ENCODE results near the gene AMELY.
"Not testable (repeated sequence)": the region's sequence is repeated elsewhere in the genome, so short reads cannot be mapped to it uniquely, and the experiment has no call there.

Gene AMELY, protein sequence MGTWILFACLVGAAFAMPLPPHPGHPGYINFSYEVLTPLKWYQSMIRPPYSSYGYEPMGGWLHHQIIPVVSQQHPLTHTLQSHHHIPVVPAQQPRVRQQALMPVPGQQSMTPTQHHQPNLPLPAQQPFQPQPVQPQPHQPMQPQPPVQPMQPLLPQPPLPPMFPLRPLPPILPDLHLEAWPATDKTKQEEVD

DNA sequence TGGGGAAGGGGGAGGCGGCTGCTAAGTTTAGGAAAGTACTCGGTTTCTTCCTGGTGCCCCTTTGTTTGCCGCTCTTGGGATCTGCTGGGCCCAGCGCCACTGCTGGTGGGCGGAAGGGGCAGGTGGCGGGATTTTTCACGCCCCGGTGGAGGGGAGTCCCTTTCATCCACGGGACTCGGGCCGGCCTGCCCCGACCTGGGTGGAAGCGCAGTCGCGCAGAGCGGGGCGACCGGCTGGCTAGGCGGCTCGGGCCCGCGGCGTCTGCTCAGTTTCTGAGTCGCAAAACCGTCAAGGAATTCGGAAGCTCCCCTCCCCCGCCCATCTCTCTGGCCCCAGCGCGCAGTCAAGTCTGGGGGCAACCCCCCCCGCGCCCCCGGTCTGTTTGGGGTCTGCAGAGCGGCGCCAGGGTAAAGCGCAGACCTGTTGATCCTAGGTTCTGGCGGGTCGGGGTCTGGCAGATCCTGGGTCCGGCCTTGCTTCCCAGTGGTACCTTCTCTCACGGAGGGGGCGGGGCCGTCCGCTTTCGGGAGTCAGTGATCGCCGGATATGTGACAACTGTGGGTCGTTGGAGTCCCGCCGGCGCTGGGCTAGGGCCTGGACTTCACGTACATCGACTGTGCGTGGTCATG lies at the start of gene AMELY:
AMELY (minus strand) TSS at position 500 of the 629 bp plus-strand sequence. CDS start 39,144 bp downstream, outside the sequence.
- no peaks in the 10 kb centered on the region for H3K4me1 Mint-ChIP-seq
- no peak for ATAC-seq (replicated peaks)
- no peak for DNase-seq
- no peak within 1 kb of the TSS for H3K27ac Mint-ChIP-seq
- H3K4me3 Mint-ChIP-seq: peak within 1 kb of the TSS in 1 of 2 donors; percentile 47
- H3K36me3 Mint-ChIP-seq: no peaks in the 10 kb centered on the region
- peaks cover 0 to 19% of the 10 kb centered on the region in 2 donors for H3K27me3 Mint-ChIP-seq
- H3K9me3 Mint-ChIP-seq: no peaks in the 10 kb centered on the region

DNA sequence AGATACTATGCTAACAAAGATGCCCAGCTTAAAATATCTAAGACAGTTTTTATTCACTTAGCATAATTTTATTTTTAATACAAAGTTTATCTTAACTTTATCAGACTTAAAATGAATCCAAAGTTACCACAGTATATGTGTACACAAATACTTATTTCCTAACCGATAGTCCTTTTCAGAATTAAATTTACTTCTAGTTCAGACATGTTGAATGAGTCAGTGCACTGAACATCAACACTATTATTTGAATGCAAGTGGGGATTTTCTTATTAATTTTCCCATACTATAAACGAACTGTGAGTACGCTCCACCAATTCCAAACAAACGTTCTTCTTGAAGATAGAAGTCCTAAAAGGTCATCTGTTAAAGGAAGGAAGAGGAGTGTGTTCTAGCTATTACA lies 38.4 kb upstream of the AMELY start:
- ATAC-seq (replicated peaks) (no peak), DNase-seq (no peak)
- no peaks in the 10 kb centered on the region for H3K9me3 Mint-ChIP-seq
- H3K27ac Mint-ChIP-seq: no peak overlapping the region
- H3K36me3 Mint-ChIP-seq: no peaks in the 10 kb centered on the region
- H3K27me3 Mint-ChIP-seq: no peaks in the 10 kb centered on the region
- H3K4me3 Mint-ChIP-seq: no peak overlapping the region
- H3K4me1 Mint-ChIP-seq: no peaks in the 10 kb centered on the region

DNA sequence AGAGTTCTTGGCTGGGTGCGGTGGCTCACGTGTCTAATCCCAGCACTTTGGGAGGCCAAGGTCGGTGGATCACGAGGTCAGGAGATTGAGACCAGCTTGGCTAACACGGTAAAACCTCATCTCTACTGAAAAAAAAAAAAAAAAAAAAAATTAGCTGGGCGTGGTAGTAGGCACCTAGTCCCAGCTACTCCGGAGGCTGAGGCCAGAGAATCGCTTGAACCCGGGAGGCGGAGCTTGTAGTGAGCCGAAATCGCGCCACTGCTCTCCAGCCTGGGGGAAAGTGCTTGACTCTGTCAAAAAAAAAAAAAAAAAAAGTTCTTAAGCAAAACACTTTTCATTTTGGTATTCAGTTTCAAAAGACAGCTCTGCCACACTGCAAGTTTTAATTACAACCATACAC lies 36.8 kb upstream of the AMELY start:
- Mint-ChIP-seq H3K36me3 (no peaks in the 10 kb centered on the region), H3K4me1 (no peaks in the 10 kb centered on the region), H3K27ac (no peak overlapping the region), H3K4me3 (no peak overlapping the region), H3K9me3 (no peaks in the 10 kb centered on the region), H3K27me3 (no peaks in the 10 kb centered on the region)
- no peak for DNase-seq
- no peak for ATAC-seq (replicated peaks)

DNA sequence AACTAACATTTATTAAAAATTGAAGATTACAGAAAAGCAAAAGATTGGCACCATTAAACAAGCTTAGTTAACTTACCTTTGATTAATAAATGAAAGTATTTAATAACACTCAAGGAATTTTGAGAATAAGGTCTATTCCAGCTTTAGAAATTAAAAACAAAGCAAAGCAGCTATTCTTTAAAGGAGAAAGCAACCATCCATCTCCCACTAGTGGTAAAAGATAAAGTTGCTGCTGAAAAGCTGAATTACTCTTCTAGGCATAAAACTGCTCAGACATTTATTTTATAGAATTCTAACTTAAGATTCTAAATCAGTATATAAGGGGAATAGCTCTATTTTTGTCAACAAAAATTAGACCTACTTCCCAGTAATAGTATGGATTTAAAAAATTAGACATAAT lies 36.1 kb upstream of the AMELY start:
- Mint-ChIP-seq H3K27me3 (no peaks in the 10 kb centered on the region), H3K4me3 (no peak overlapping the region), H3K9me3 (no peaks in the 10 kb centered on the region), H3K4me1 (no peaks in the 10 kb centered on the region), H3K27ac (no peak overlapping the region), H3K36me3 (no peaks in the 10 kb centered on the region)
- ATAC-seq (replicated peaks) (no peak), DNase-seq (no peak)

DNA sequence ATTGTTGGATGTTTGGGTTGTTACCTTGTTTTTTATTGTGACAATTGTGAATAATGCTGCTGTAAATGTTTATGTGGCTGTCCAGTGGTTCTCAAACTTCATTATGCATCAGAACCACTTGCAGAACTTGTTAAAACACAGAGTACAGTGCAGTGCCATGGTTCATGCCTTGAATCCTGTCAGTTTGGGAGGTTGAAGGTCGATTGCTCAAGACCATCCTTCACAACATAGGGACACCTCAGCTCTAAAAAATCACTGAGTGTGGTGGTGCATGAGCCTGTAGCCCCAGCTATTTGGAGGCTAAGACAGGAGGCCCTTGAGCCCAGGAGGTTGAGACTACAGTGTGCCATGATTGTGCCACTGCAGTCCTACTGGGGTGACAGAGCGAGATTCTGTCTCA lies 23.9 kb upstream of the AMELY start:
- Mint-ChIP-seq H3K4me1 (no peaks in the 10 kb centered on the region), H3K36me3 (no peaks in the 10 kb centered on the region), H3K27ac (no peak overlapping the region), H3K27me3 (no peaks in the 10 kb centered on the region), H3K4me3 (no peak overlapping the region), H3K9me3 (no peaks in the 10 kb centered on the region)
- no peak for DNase-seq
- no peak for ATAC-seq (replicated peaks)

DNA sequence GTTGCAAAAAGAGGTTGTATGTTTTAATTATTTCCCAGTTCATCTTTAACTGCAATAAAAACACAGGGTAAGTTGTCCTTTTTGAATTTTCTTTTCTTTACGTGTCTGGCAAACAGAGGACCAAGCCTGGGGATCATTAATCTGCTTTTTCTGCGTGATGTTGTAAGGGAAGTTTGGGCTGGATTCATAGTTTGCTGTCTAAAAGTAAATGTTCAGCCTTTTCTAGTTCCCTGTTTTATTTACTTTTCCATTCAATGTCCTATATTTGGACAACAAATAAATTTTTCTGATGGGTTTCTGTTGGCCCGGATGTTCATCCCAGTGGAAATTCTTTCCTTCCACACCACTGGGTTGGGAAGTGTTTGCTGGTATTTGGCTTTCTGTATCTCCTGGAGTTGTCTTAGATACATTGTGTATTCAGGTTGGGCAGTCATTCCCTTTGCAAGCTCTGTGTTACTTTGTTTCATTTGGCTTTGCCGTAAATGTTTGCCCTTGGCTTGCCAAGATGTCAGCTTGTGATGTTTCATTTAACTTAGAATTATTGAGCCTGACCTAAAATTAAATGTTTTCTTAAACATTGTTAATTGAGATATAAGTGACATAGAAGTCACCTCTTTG lies 20.3 kb upstream of the AMELY start:
- H3K4me1 Mint-ChIP-seq: no peaks in the 10 kb centered on the region
- H3K4me3 Mint-ChIP-seq: no peak overlapping the region
- no peak overlapping the region for H3K27ac Mint-ChIP-seq
- ATAC-seq (replicated peaks): no peak
- DNase-seq: no peak
- no peaks in the 10 kb centered on the region for H3K36me3 Mint-ChIP-seq
- H3K9me3 Mint-ChIP-seq: no peaks in the 10 kb centered on the region
- no peaks in the 10 kb centered on the region for H3K27me3 Mint-ChIP-seq

DNA sequence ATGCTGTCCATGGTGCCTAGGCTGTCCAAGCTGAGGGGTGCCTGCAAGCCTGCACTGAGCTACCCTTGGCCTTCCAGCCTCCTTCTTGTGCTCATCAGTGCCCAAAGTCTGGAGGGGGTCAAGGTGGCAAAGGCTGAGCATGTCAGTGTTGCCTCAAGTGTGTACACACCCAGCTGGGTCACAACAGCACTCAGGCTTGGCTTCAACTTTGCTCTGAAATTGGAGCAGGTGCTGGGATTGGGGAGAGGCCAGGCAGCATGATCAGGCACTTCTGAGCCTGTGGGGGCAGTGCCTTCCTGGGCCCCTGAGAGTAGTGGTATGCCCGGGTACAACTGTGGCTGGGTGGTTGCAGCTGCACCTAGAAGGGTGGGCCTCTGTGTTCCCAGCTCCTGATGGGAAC lies 17.7 kb upstream of the AMELY start:
- Mint-ChIP-seq H3K4me1 (no peaks in the 10 kb centered on the region), H3K36me3 (no peaks in the 10 kb centered on the region), H3K27ac (no peak overlapping the region), H3K27me3 (no peaks in the 10 kb centered on the region), H3K9me3 (no peaks in the 10 kb centered on the region), H3K4me3 (no peak overlapping the region)
- ATAC-seq (replicated peaks) (no peak), DNase-seq (no peak)

DNA sequence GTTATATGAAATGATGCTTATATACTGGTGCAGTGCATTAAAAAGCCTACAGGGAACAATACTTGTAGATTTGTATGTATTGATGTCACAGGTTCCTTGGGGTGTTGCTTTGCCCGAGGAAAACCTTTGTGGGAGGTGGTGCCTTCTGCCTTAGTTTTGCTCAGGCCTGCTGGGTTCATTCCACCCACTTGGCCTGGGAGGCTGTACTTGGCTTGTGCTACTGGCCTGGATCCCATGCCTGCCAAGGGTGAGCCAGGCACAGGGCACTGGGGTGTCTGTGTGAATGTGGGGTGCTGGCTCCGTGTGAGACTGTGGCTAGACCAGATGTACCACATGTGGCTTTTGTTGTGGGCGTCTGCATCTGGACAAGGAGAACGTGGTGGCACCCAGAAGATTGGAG lies 16.7 kb upstream of the AMELY start:
- no peaks in the 10 kb centered on the region for H3K4me1 Mint-ChIP-seq
- no peaks in the 10 kb centered on the region for H3K9me3 Mint-ChIP-seq
- no peaks in the 10 kb centered on the region for H3K36me3 Mint-ChIP-seq
- no peak overlapping the region for H3K4me3 Mint-ChIP-seq
- ATAC-seq (replicated peaks): no peak
- H3K27me3 Mint-ChIP-seq: no peaks in the 10 kb centered on the region
- DNase-seq: no peak
- H3K27ac Mint-ChIP-seq: no peak overlapping the region

DNA sequence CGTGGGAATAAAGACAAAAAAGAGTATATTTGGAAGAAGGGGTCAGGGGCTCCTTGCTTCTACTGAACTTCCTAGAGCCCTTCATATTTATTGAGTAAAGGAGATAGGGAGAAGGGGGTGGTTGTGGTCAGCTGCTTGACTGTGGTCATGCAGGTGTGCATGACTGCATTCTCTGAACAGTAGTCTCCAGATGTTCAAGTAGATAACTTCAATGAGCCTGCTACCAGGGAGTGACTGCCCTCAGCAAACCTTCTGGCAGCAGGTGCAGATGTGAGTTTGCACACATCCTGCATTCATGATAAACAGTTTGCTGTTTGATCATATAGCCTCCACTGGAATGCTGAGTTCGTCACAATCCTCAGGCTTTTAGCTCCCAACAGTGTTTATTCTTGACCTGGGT lies 9.5 kb upstream of the AMELY start:
- Mint-ChIP-seq H3K4me1 (no peaks in the 10 kb centered on the region), H3K36me3 (no peaks in the 10 kb centered on the region), H3K9me3 (peaks cover 0 to 3% of the 10 kb centered on the region in 2 donors), H3K4me3 (no peak overlapping the region), H3K27ac (no peak overlapping the region), H3K27me3 (no peaks in the 10 kb centered on the region)
- ATAC-seq (replicated peaks) (no peak), DNase-seq (no peak)

DNA sequence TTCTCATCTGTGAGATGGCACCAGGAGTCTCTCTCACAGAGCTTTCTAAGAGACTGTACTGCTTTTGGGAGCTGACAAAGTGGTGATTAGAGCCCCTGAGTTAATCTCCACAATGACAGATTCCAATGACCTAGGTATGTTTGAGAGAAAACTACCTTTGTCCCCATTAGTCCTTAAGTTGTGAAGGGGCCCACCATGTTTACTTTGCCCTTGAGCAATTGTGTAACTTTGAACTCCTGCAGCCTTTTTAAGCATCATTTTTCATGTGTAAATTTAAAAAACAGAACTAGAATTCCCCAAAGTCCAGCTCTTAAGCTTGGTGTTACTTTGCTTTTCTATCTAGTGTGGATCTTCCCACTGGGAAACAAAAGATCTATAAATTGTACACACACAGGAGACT lies 1.8 kb upstream of the AMELY start:
- no peak for ATAC-seq (replicated peaks)
- peaks cover 0 to 19% of the 10 kb centered on the region in 2 donors for H3K27me3 Mint-ChIP-seq
- H3K27ac Mint-ChIP-seq: no peak overlapping the region
- no peak overlapping the region for H3K4me3 Mint-ChIP-seq
- no peak for DNase-seq
- H3K9me3 Mint-ChIP-seq: no peaks in the 10 kb centered on the region
- no peaks in the 10 kb centered on the region for H3K4me1 Mint-ChIP-seq
- H3K36me3 Mint-ChIP-seq: no peaks in the 10 kb centered on the region

DNA sequence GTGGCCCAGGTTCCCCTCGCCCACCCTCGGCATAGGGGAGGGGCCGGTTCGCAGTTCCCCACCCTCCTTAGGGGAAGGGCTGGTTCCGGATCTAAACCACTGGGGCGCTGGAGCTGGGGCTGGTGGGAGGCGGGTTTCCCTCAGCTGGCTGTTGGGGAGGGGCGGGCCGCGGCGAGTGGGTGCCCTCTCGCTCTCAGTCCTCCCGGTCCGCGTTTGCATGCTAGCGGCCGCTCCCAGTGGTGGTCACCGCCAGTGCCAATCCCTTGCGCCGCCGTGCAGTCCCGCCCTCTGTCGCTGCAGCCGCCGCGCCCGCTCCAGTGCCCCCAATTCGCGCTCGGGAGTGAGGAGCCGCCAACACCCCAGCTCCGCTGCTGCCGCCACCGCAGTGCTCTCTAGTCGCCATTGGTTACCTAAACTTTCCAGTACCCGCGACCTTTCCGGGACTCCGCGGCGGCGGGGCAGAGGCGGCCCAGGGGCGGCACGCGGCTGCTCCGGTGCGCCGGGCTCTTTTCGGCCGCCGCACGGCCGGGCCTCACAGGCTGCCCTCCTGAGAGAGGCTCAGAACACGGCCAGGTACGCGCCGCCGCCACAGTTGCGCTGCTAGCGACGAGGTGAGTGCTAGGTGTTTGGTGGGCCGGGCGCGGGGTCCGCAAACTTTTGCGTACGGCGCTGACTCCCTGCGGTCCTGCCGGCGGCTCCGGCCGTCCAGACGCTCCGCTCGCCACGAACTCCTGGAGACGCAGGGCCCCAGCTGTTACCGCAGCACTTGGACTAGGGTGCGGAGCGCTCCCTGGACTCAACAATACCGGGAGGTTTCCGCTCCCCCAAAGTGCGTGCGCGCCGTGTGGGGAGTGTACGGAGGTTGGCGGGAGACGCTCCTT lies 940 bp downstream of the AMELY start, which contains the start of gene TBL1Y:
TBL1Y (plus strand) TSS at position 326 of the 881 bp plus-strand sequence. CDS start 114,388 bp downstream, outside the sequence.
- peaks cover 0 to 19% of the 10 kb centered on the region in 2 donors for H3K27me3 Mint-ChIP-seq
- H3K27ac Mint-ChIP-seq: no peak within 1 kb of the TSS
- no peaks in the 10 kb centered on the region for H3K4me1 Mint-ChIP-seq

DNA sequence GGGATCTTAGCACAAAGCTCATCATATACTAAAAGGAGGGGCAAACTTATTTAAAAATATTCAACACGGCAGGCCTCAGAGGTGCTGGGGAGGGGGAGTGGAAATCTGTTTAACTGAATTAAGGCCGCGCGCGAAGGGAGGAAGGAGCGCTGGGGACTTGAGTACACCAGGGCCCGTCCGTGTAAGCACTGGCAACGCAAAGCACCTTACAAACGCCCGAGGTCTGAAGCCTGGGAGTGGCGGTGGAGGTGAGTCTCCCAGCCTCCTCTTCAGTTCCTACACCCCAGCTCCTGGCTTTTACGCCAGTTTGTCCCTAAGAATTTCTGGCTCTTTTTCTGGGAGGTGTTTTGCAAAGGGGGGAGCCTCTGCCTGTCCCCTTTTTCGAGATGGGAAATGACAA lies 1.7 kb downstream of the AMELY start:
- H3K27me3 Mint-ChIP-seq: peaks cover 0 to 19% of the 10 kb centered on the region in 2 donors
- H3K9me3 Mint-ChIP-seq: no peaks in the 10 kb centered on the region
- no peak for DNase-seq
- H3K4me3 Mint-ChIP-seq: no peak overlapping the region
- no peaks in the 10 kb centered on the region for H3K4me1 Mint-ChIP-seq
- no peaks in the 10 kb centered on the region for H3K36me3 Mint-ChIP-seq
- ATAC-seq (replicated peaks): no peak
- no peak overlapping the region for H3K27ac Mint-ChIP-seq

More for the DNA sequence above, 940 bp downstream of the AMELY start, which contains the start of gene TBL1Y:
- H3K4me3 Mint-ChIP-seq: peak within 1 kb of the TSS in 1 of 2 donors; percentile 47
- ATAC-seq (replicated peaks) (peak in 1 of 2 donors; percentile 25), DNase-seq (no peak)
- no peaks in the 10 kb centered on the region for H3K36me3 Mint-ChIP-seq
- H3K9me3 Mint-ChIP-seq: no peaks in the 10 kb centered on the region

DNA sequence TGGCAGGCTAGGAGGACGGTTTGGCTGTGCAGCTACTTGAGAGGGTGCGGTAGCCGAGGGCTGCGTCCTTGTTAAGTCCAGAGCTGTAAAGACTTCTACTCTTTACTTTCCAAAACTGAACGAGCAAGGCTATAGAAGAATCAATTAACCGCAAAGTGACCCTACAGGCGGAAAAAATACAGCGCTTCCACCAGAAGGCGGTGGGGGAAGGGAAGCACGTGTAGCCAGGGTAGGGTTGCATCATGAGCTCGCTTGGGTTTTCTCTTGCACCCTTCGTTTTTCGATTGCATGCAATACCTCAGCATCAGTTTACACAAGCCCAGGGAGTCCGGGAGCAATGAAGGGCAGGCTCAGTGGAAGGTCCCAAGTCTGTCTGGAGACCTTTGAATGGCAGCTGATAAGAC lies 2.4 kb downstream of the AMELY start:
- no peak for DNase-seq
- H3K27me3 Mint-ChIP-seq: peaks cover 0 to 19% of the 10 kb centered on the region in 2 donors
- no peak for ATAC-seq (replicated peaks)
- no peaks in the 10 kb centered on the region for H3K4me1 Mint-ChIP-seq
- H3K27ac Mint-ChIP-seq: no peak overlapping the region
- H3K9me3 Mint-ChIP-seq: no peaks in the 10 kb centered on the region
- H3K36me3 Mint-ChIP-seq: no peaks in the 10 kb centered on the region
- no peak overlapping the region for H3K4me3 Mint-ChIP-seq

DNA sequence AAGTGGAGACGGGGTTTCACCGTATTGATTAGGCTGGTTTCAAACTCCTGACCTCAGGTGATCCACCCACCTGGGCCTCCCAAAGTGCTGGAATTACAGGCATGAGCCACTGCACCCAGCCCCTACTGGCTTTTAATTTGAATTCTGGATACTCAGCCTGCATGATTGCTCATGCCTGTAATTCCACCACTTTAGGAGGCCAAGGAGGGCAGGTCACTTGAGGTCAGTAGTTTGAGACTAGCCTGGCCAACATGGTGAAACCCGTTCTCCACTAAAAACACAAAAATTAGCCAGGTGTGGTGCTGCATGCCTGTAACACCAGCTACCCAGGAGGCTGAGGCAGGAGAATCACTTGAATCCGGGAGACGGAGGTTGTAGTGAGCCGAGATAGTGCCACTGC lies 3.5 kb downstream of the AMELY start:
- not testable (repeated sequence) for ATAC-seq (replicated peaks); H3K4me1 Mint-ChIP-seq; H3K27ac Mint-ChIP-seq; H3K4me3 Mint-ChIP-seq; DNase-seq; H3K9me3 Mint-ChIP-seq; H3K36me3 Mint-ChIP-seq
- H3K27me3 Mint-ChIP-seq: peaks cover 0 to 19% of the 10 kb centered on the region in 2 donors

Data from stimulated activated naive B cell treated with anti-CD40 and anti-IgM and Interleukin-4, amounts not matched to agents 10 μg/mL and 1 μg/mL and 100 μg/mL, for 72 hours (primary cell).